ENCODE results near the gene DDX51. TPM values are rescaled to one million over a fixed set of nuclear protein-coding genes. Genes with fewer than 3 reads are reported as not detected.

Gene DDX51
- total and polyA plus RNA-seq, 4 donors = 2.5 to 7.5 (median 5.5) TPM

- H3K27me3 ChIP-seq (ENCODE audit: control insufficient read depth in 4 of 4, insufficient read depth in 4 of 4, low read length in 3 of 4) = no peaks in the 10 kb centered on the region
- 1% methylated on average over 82 of the region's 82 CpGs for WGBS
- peaks cover 7 to 32% (median 11%) of the 10 kb centered on the region in 4 donors for H3K36me3 ChIP-seq (ENCODE audit: control insufficient read depth in 4 of 4, insufficient read depth in 3 of 4, low read depth in 1 of 4, low read length in 3 of 4)
- H3K4me3 ChIP-seq (ENCODE audit: low read depth in 1 of 3, low read length in 3 of 3) = peak overlapping the region; percentile 85 to 95 (median 91)
- peak overlapping the region; percentile 10 to 26 for H3K9ac ChIP-seq (ENCODE audit: low read depth in 1 of 2, low read length in 2 of 2)
- DNase-seq (ENCODE audit: low spot score) = no peak
- TF ChIP-seq EGR1 (IDR thresholded peaks at IDR 0.05; ENCODE audit: low read depth in 2 of 2) (no peak), FOXA2 (IDR thresholded peaks at IDR 0.05) (no peak), FOXA1 (IDR thresholded peaks at IDR 0.05) (no peak)
- H3K9me3 ChIP-seq (ENCODE audit: control insufficient read depth in 4 of 4, low read length in 3 of 4) = no peaks in the 10 kb centered on the region
- peaks cover 5 to 26% (median 21%) of the 10 kb centered on the region in 4 donors for H3K4me1 ChIP-seq (ENCODE audit: control insufficient read depth in 4 of 4, insufficient read depth in 4 of 4, low read length in 3 of 4)
- H3K27ac ChIP-seq (ENCODE audit: low read depth in 1 of 2, low read length in 2 of 2) = no peak overlapping the region
Observed at GRCh38 chr12:132143336-132144071, 615 bp downstream of the DDX51 start.

- peak overlapping the region in 1 of 2 donors; percentile 26 for H3K9ac ChIP-seq (ENCODE audit: low read depth in 1 of 2, low read length in 2 of 2)
- H3K4me3 ChIP-seq (ENCODE audit: low read depth in 1 of 3, low read length in 3 of 3) = peak overlapping the region; percentile 71 to 91 (median 85)
- peaks cover 7 to 35% (median 12%) of the 10 kb centered on the region in 4 donors for H3K36me3 ChIP-seq (ENCODE audit: control insufficient read depth in 4 of 4, insufficient read depth in 3 of 4, low read depth in 1 of 4, low read length in 3 of 4)
- WGBS = 81% methylated on average over 24 of the region's 24 CpGs
- H3K27me3 ChIP-seq (ENCODE audit: control insufficient read depth in 4 of 4, insufficient read depth in 4 of 4, low read length in 3 of 4) = no peaks in the 10 kb centered on the region
- H3K9me3 ChIP-seq (ENCODE audit: control insufficient read depth in 4 of 4, low read length in 3 of 4) = no peaks in the 10 kb centered on the region
- peaks cover 5 to 26% (median 21%) of the 10 kb centered on the region in 4 donors for H3K4me1 ChIP-seq (ENCODE audit: control insufficient read depth in 4 of 4, insufficient read depth in 4 of 4, low read length in 3 of 4)
- H3K27ac ChIP-seq (ENCODE audit: low read depth in 1 of 2, low read length in 2 of 2) = no peak overlapping the region
- DNase-seq (ENCODE audit: low spot score) = no peak
- TF ChIP-seq CTCF (IDR thresholded peaks at IDR 0.05; ENCODE audit: low read depth, low read length, missing input control) (no peak), EGR1 (IDR thresholded peaks at IDR 0.05; ENCODE audit: low read depth in 2 of 2) (no peak), TAF1 (conservative IDR thresholded peaks at IDR 0.05) (no peak), HNF4G (IDR thresholded peaks at IDR 0.05) (no peak), HNF4A (conservative IDR thresholded peaks at IDR 0.05) (no peak), YY1 (IDR thresholded peaks at IDR 0.05) (no peak), SP1 (IDR thresholded peaks at IDR 0.05) (no peak), JUND (IDR thresholded peaks at IDR 0.05) (no peak), FOXA2 (IDR thresholded peaks at IDR 0.05) (no peak), REST (IDR thresholded peaks at IDR 0.05) (no peak), MAX (IDR thresholded peaks at IDR 0.05) (no peak), ZBTB33 (IDR thresholded peaks at IDR 0.05) (no peak), GABPA (IDR thresholded peaks at IDR 0.05 in 1 of 2, conservative IDR thresholded peaks at IDR 0.05 in 1 of 2) (no peak)
Observed at GRCh38 chr12:132142679-132143335, 1.3 kb downstream of the DDX51 start.

Data from liver (tissue), 9 donors.